Sigmoid colon (tissue), 4 donors: ENCODE measurements around the gene RTP1.
"Not testable (repeated sequence)": the region's sequence is repeated elsewhere in the genome, so short reads cannot be mapped to it uniquely, and the experiment has no call there.

Experiments used
- EP300 ChIP-seq, 4 donors: sonication (generic); formaldehyde crosslinking; IDR thresholded peaks; one replicate each; pipeline ENCODE4 v1.6.1; 2017; ENCODE audit warnings: antibody characterized with exemption in 4 of 4
- POLR2AphosphoS5 ChIP-seq, 4 donors: sonication (generic); formaldehyde crosslinking; IDR thresholded peaks; one replicate each; pipeline ENCODE4 v1.6.1; 2017; ENCODE audit warnings: antibody characterized with exemption in 4 of 4
- TF ChIP-seq, protein P1 (sequence below), 4 experiments: fragments of 450-650 bp in 3 of 4; fragments of 200-600 bp in 1 of 4; IDR thresholded peaks; one replicate each; pipeline ENCODE4 v1.5.1; 2016 to 2019; ENCODE audit warnings: antibody characterized with exemption in 4 of 4, mild to moderate bottlenecking in 3 of 4, moderate library complexity in 2 of 4

- TF ChIP-seq, protein P1, sequence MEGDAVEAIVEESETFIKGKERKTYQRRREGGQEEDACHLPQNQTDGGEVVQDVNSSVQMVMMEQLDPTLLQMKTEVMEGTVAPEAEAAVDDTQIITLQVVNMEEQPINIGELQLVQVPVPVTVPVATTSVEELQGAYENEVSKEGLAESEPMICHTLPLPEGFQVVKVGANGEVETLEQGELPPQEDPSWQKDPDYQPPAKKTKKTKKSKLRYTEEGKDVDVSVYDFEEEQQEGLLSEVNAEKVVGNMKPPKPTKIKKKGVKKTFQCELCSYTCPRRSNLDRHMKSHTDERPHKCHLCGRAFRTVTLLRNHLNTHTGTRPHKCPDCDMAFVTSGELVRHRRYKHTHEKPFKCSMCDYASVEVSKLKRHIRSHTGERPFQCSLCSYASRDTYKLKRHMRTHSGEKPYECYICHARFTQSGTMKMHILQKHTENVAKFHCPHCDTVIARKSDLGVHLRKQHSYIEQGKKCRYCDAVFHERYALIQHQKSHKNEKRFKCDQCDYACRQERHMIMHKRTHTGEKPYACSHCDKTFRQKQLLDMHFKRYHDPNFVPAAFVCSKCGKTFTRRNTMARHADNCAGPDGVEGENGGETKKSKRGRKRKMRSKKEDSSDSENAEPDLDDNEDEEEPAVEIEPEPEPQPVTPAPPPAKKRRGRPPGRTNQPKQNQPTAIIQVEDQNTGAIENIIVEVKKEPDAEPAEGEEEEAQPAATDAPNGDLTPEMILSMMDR (IDR thresholded peaks at IDR 0.05), result not testable (repeated sequence)
- TF ChIP-seq POLR2AphosphoS5, EP300 (IDR thresholded peaks at IDR 0.05): not testable (repeated sequence)
These were observed 41.5 kb downstream of the RTP1 start for GRCh38 chr3:187238835-187239234.
